Endothelial cell of umbilical vein (primary cell): ENCODE results near the gene ANKS1B. TPM values are rescaled to one million over a fixed set of nuclear protein-coding genes. Genes with fewer than 3 reads are reported as not detected.

ENCODE experiments used
- BruUV-seq: library from RNA; stranded (reverse); fragments of 400-500 nt; replicated peaks from 2 replicates; lab custom pipeline; 2021; lab: Mats Ljungman, UMichigan
- CTCF ChIA-PET: fragments of 300-600, 350-600 bp; sonication (Branson Sonifier 250); formaldehyde crosslinking; loops from one replicate; lab custom pipeline; 2021; ENCODE audit warnings: antibody characterized with exemption, inconsistent platforms; lab: Charles Lee
- POLR2A ChIA-PET: fragments of 300-600, 350-600 bp; sonication (Branson Sonifier 250); formaldehyde crosslinking; loops from one replicate; lab custom pipeline; 2021; ENCODE audit warnings: antibody characterized with exemption, inconsistent platforms; lab: Charles Lee
- DNase-seq: peaks from one replicate; pipeline ENCODE4 v3.0.0-alpha.2; 2011; ENCODE audit warnings: low read depth, low spot score
- FAIRE-seq: peaks from 2 replicates; lab custom pipeline; 2011; peaks lifted over from hg19 to GRCh38; lab: Jason Lieb, UNC
- H2AFZ ChIP-seq: 2 replicates; pipeline ENCODE4 v1.6.0; 2012; ENCODE audit warnings: low read depth, low read length, control low read depth, inconsistent platforms
- H3K27ac ChIP-seq: 2 replicates; pipeline ENCODE4 v1.5.1; 2011; ENCODE audit warnings: low read depth, mild to moderate bottlenecking, control low read depth, low read length, moderate library complexity; ENCODE audit not compliant: insufficient read depth
- H3K27me3 ChIP-seq, 2 experiments: 2 replicates each; pipeline versions ENCODE4 v1.6.0 to v1.6.1; 2011; ENCODE audit warnings: low read length in 2 of 2, mixed read lengths in 1 of 2; ENCODE audit not compliant: control insufficient read depth in 2 of 2, insufficient read depth in 2 of 2
- H3K36me3 ChIP-seq, 2 experiments: 2 replicates in 1 of 2; 3 replicates in 1 of 2; pipeline ENCODE4 v1.5.1; 2011; ENCODE audit warnings: low read length in 2 of 2, mild to moderate bottlenecking in 1 of 2, moderate library complexity in 1 of 2; ENCODE audit not compliant: control insufficient read depth in 2 of 2, insufficient read depth in 2 of 2; ENCODE audit errors: extremely low read depth in 1 of 2
- H3K4me1 ChIP-seq: 3 replicates; pipeline ENCODE4 v1.5.1; 2011; ENCODE audit warnings: mild to moderate bottlenecking, low read length; ENCODE audit not compliant: control insufficient read depth, insufficient read depth; ENCODE audit errors: extremely low read depth
- H3K4me2 ChIP-seq: 2 replicates; pipeline ENCODE4 v1.6.1; 2011; ENCODE audit warnings: low read length, control low read depth, mixed read lengths; ENCODE audit not compliant: insufficient read depth
- H3K4me3 ChIP-seq, 3 experiments: fragments of 200-600 bp in 1 of 3; sonication (generic), shearing (Covaris generic) in 1 of 3; replicated peaks in 1 of 3; 2 replicates each; pipeline ENCODE4 v1.5.1; 2011 to 2016; ENCODE audit warnings: control low read depth in 3 of 3, low read length in 3 of 3, mild to moderate bottlenecking in 2 of 3, inconsistent platforms in 1 of 3, low read depth in 1 of 3, moderate library complexity in 1 of 3; ENCODE audit not compliant: insufficient read depth in 1 of 3
- H3K79me2 ChIP-seq: 2 replicates; pipeline ENCODE4 v1.6.0; 2012; ENCODE audit warnings: low read length, inconsistent platforms; ENCODE audit not compliant: control insufficient read depth, insufficient read depth
- H3K9ac ChIP-seq: replicated peaks from 2 replicates; pipeline ENCODE3; 2011; ENCODE audit warnings: low read length, control low read depth; ENCODE audit not compliant: insufficient read depth; ENCODE audit errors: extremely low read depth
- H3K9me1 ChIP-seq: replicated peaks from 3 replicates; pipeline ENCODE4 v1.6.0; 2011; ENCODE audit warnings: mild to moderate bottlenecking, low read length; ENCODE audit not compliant: control insufficient read depth, insufficient read depth; ENCODE audit errors: extremely low read depth
- H3K9me3 ChIP-seq: replicated peaks from 2 replicates; pipeline ENCODE4 v1.5.1; 2012; ENCODE audit warnings: low read length, inconsistent platforms; ENCODE audit not compliant: control insufficient read depth, insufficient read depth
- H4K20me1 ChIP-seq: replicated peaks from 2 replicates; pipeline ENCODE3; 2011; ENCODE audit warnings: mild to moderate bottlenecking, low read length; ENCODE audit not compliant: control insufficient read depth, insufficient read depth; ENCODE audit errors: extremely low read depth
- CTCF ChIP-seq, 2 donors: IDR thresholded peaks; 1 replicate in 1 of 2; 2 replicates in 1 of 2; pipeline ENCODE4 v1.5.1; 2011; ENCODE audit warnings: low read length in 2 of 2, mild to moderate bottlenecking in 2 of 2, moderate library complexity in 2 of 2, control low read depth in 1 of 2, inconsistent platforms in 1 of 2, low read depth in 1 of 2; ENCODE audit not compliant: insufficient read depth in 1 of 2; ENCODE audit errors: extremely low read depth in 1 of 2
- EZH2 ChIP-seq: IDR thresholded peaks from 2 replicates; pipeline ENCODE4 v1.6.1; 2012; ENCODE audit warnings: borderline replicate concordance, low read depth, mild to moderate bottlenecking, moderate library complexity, low read length, inconsistent platforms; ENCODE audit not compliant: severe bottlenecking
- FOS ChIP-seq: IDR thresholded peaks from 2 replicates; pipeline ENCODE4 v1.6.1; 2011; ENCODE audit warnings: mild to moderate bottlenecking, low read length, moderate library complexity, borderline replicate concordance; ENCODE audit not compliant: insufficient read depth
- GATA2 ChIP-seq: IDR thresholded peaks from 2 replicates; pipeline ENCODE4 v1.7.0; 2011; ENCODE audit warnings: low read depth, mild to moderate bottlenecking, moderate library complexity, mixed read lengths, low read length; ENCODE audit not compliant: insufficient read length, insufficient read depth
- MAX ChIP-seq: IDR thresholded peaks from 2 replicates; pipeline ENCODE4 v1.6.1; 2011; ENCODE audit not compliant: insufficient read depth, insufficient read length
- MYC ChIP-seq: IDR thresholded peaks from one replicate; pipeline ENCODE4 v1.6.1; 2011; ENCODE audit warnings: mild to moderate bottlenecking, low read depth, low read length
- dilution Hi-C: fragments of 300-500 bp; cut with MboI; formaldehyde crosslinking; loops from one replicate; pipeline ENCODE4 v1.15.0; 2019; ENCODE audit warnings: low sequenced_read_pairs; ENCODE audit not compliant: extremely low pct_ligation_motif_present
- intact Hi-C: fragments of 100-400 bp; cut with micrococcal nuclease; formaldehyde crosslinking; loops from one replicate; pipeline ENCODE4 v1.10.0; 2022
- polyA plus RNA-seq, 4 experiments: library from polyadenylated mRNA; depleted of rRNA in 3 of 4; stranded (reverse) in 3 of 4; unstranded in 1 of 4; fragments of >200 nt; gene quantifications; 2 replicates each; pipeline versions ENCODE4 v1.2.1 to v1.2.3, GENCODE V29; 2011 to 2012; ENCODE audit warnings: missing spikeins in 1 of 4
- total RNA-seq: library from RNA; stranded (reverse); gene quantifications from 2 replicates; pipeline ENCODE4 v1.2.3, GENCODE V29; 2021

The ANKS1B gene
- total and polyA plus RNA-seq, 2 donors (not counting 3 experiments of a cell fraction or from before 2014, with no cell fraction given) = 0.15 to 0.38 TPM

GRCh38 chr12:98808243-98808875 is 1176.4 kb downstream of the ANKS1B start:
- BruUV-seq = no TSS peak
- Histone ChIP-seq H3K9ac (no peak overlapping the region), H2AFZ (peak overlapping the region; percentile 39), H3K9me3 (no peaks in the 10 kb centered on the region), H4K20me1 (no peaks in the 10 kb centered on the region), H3K9me1 (no peaks in the 10 kb centered on the region), H3K36me3 (no peaks in the 10 kb centered on the region), H3K4me2 (peak overlapping the region; percentile 66), H3K79me2 (no peaks in the 10 kb centered on the region), H3K4me3 (peak overlapping the region in 1 of 3 experiments; percentile 35), H3K27ac (peak overlapping the region; percentile 43), H3K4me1 (peaks cover 15% of the 10 kb centered on the region), H3K27me3 (no peaks in the 10 kb centered on the region)
- ChIA-PET POLR2A (no interaction called here), CTCF (interaction anchor here (0.9 to 1.4 kb wide), 3 partner anchors 12 to 190 kb away, joined by 3 to 4 read pairs (median 3); no protein-coding TSS in a partner anchor)
- peak; percentile 62 for DNase-seq
- dilution Hi-C loops = no loop called here
- peak; percentile 37 for TF ChIP-seq FOS
- no peak for TF ChIP-seq MYC
- peak; percentile 39 for TF ChIP-seq GATA2
- TF ChIP-seq EZH2 = no peak
- peak; percentile 73 for FAIRE-seq
- intact Hi-C loops = no loop called here

GRCh38 chr12:98807187-98807586 is 1177.5 kb downstream of the ANKS1B start:
- H3K9ac ChIP-seq = no peak overlapping the region
- H3K4me1 ChIP-seq = peaks cover 15% of the 10 kb centered on the region
- no peak overlapping the region for H3K4me3 ChIP-seq
- peaks cover 0 to 2% of the 10 kb centered on the region in 2 experiments for H3K27me3 ChIP-seq
- no peak overlapping the region for H2AFZ ChIP-seq
- H3K9me3 ChIP-seq = no peaks in the 10 kb centered on the region
- H3K79me2 ChIP-seq = no peaks in the 10 kb centered on the region
- H3K9me1 ChIP-seq = no peaks in the 10 kb centered on the region
- POLR2A ChIA-PET = no interaction called here
- CTCF ChIA-PET = no interaction called here
- intact Hi-C loops (no loop called here), dilution Hi-C loops (no loop called here)
- no peaks in the 10 kb centered on the region for H4K20me1 ChIP-seq
- FAIRE-seq (no peak), DNase-seq (no peak)
- no peak overlapping the region for H3K27ac ChIP-seq
- BruUV-seq = no TSS peak
- no peaks in the 10 kb centered on the region for H3K36me3 ChIP-seq
- H3K4me2 ChIP-seq = no peak overlapping the region
- TF ChIP-seq MYC (no peak), MAX (no peak), CTCF (IDR thresholded peaks at IDR 0.05; ENCODE audit: extremely low read depth in 1 of 2, insufficient read depth in 1 of 2, low read depth in 1 of 2, low read length in 2 of 2) (no peak)
